Measurements from ENCODE around the gene SCNN1G. TPM values are rescaled to one million over a fixed set of nuclear protein-coding genes. Genes with fewer than 3 reads are reported as not detected.
A peak's percentile ranks its signal among the peaks of the same experiment; 100 is the strongest.

SCNN1G gene
- total and polyA plus RNA-seq, 2 of the 13 experiments (the other 11 are each of a cell fraction or from before 2014, with no cell fraction given) = not detected

- TF ChIP-seq, protein P1, sequence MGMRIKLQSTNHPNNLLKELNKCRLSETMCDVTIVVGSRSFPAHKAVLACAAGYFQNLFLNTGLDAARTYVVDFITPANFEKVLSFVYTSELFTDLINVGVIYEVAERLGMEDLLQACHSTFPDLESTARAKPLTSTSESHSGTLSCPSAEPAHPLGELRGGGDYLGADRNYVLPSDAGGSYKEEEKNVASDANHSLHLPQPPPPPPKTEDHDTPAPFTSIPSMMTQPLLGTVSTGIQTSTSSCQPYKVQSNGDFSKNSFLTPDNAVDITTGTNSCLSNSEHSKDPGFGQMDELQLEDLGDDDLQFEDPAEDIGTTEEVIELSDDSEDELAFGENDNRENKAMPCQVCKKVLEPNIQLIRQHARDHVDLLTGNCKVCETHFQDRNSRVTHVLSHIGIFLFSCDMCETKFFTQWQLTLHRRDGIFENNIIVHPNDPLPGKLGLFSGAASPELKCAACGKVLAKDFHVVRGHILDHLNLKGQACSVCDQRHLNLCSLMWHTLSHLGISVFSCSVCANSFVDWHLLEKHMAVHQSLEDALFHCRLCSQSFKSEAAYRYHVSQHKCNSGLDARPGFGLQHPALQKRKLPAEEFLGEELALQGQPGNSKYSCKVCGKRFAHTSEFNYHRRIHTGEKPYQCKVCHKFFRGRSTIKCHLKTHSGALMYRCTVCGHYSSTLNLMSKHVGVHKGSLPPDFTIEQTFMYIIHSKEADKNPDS (CRISPR knock-in tag; IDR thresholded peaks at IDR 0.05) = no peak; the same call in 1 of the 2 replicates
- peak; percentile 92 for TF ChIP-seq ARHGAP35 (CRISPR knock-in tag; IDR thresholded peaks at IDR 0.05; ENCODE audit: borderline replicate concordance)
- peak; percentile 72; the same call in 1 of the 2 replicates for TF ChIP-seq ZBTB4 (CRISPR knock-in tag; IDR thresholded peaks at IDR 0.05; ENCODE audit: borderline replicate concordance)
- TF ChIP-seq ZNF549 (CRISPR knock-in tag; IDR thresholded peaks at IDR 0.05) = no peak
- TF ChIP-seq ZNF460 (CRISPR knock-in tag; IDR thresholded peaks at IDR 0.05; ENCODE audit: borderline replicate concordance) = no peak
- no peak for TF ChIP-seq MED8 (CRISPR knock-in tag; IDR thresholded peaks at IDR 0.05; ENCODE audit: insufficient replicate concordance)
- TF ChIP-seq, protein P2, sequence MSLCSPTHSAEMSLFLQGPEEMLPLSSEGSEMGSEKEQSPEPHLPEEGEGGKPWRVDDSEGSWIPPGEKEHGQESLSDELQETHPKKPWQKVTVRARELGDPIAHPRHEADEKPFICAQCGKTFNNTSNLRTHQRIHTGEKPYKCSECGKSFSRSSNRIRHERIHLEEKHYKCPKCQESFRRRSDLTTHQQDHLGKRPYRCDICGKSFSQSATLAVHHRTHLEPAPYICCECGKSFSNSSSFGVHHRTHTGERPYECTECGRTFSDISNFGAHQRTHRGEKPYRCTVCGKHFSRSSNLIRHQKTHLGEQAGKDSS (CRISPR knock-in tag; IDR thresholded peaks at IDR 0.05; ENCODE audit: borderline replicate concordance, low read depth) = peak; percentile 96; the same call in 1 of the 2 replicates
- TF ChIP-seq MED1 (CRISPR knock-in tag; IDR thresholded peaks at IDR 0.05) = peak; percentile 64
- TF ChIP-seq RFXAP (CRISPR knock-in tag; IDR thresholded peaks at IDR 0.05; ENCODE audit: borderline replicate concordance) = peak; percentile 81; the same call in 1 of the 2 replicates
- TF ChIP-seq, protein P3, sequence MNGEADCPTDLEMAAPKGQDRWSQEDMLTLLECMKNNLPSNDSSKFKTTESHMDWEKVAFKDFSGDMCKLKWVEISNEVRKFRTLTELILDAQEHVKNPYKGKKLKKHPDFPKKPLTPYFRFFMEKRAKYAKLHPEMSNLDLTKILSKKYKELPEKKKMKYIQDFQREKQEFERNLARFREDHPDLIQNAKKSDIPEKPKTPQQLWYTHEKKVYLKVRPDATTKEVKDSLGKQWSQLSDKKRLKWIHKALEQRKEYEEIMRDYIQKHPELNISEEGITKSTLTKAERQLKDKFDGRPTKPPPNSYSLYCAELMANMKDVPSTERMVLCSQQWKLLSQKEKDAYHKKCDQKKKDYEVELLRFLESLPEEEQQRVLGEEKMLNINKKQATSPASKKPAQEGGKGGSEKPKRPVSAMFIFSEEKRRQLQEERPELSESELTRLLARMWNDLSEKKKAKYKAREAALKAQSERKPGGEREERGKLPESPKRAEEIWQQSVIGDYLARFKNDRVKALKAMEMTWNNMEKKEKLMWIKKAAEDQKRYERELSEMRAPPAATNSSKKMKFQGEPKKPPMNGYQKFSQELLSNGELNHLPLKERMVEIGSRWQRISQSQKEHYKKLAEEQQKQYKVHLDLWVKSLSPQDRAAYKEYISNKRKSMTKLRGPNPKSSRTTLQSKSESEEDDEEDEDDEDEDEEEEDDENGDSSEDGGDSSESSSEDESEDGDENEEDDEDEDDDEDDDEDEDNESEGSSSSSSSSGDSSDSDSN (CRISPR knock-in tag; IDR thresholded peaks at IDR 0.05) = peak; percentile 93
- TF ChIP-seq MTF2 (CRISPR knock-in tag; IDR thresholded peaks at IDR 0.05; ENCODE audit: borderline replicate concordance) = no peak; the same call in 1 of the 2 replicates
- peak; percentile 58 for TF ChIP-seq BCL6 (CRISPR knock-in tag; IDR thresholded peaks at IDR 0.05)
- TF ChIP-seq NR2F2 (IDR thresholded peaks at IDR 0.05; ENCODE audit: borderline replicate concordance, low read depth) = no peak
- TF ChIP-seq ZNF329 (CRISPR knock-in tag; IDR thresholded peaks at IDR 0.05; ENCODE audit: low read depth) = peak; percentile 86
- TF ChIP-seq ZNF251 (CRISPR knock-in tag; IDR thresholded peaks at IDR 0.05) = no peak
- TF ChIP-seq ZNF3 (CRISPR knock-in tag; IDR thresholded peaks at IDR 0.05) = peak; percentile 35; the same call in 1 of the 2 replicates
- peak; percentile 99 for TF ChIP-seq KDM2A (CRISPR knock-in tag; IDR thresholded peaks at IDR 0.05; ENCODE audit: borderline replicate concordance, low read depth)
- no peak for TF ChIP-seq IKZF1 (IDR thresholded peaks at IDR 0.05)
- 0 out of 2 replicates have a peak, but pooled peaks have one; percentile 57 for TF ChIP-seq ZNF33B (CRISPR knock-in tag; IDR thresholded peaks at IDR 0.05)
These were observed 33.1 kb upstream of the SCNN1G start, which contains the start of gene USP31 (continued) for GRCh38 chr16:23149267-23149992.

Data from HepG2 (cell line).